HCT116 (cell line): ENCODE results near the gene MIEN1. TPM values are rescaled to one million over a fixed set of nuclear protein-coding genes. Genes with fewer than 3 reads are reported as not detected.

ENCODE experiments used
- ATAC-seq: fragments of 200-7000 bp; cut with Tn5 transposase; 2 replicates; pipeline ENCODE4 v1.9.1; 2020; ENCODE audit warnings: mild to moderate bottlenecking, moderate library complexity
- BruUV-seq: library from RNA; stranded (reverse); fragments of 400-500 nt; replicated peaks from 2 replicates; lab custom pipeline; 2021; lab: Mats Ljungman, UMichigan
- CTCF ChIA-PET: fragments of 300-600 bp; sonication (Branson Sonifier 250); formaldehyde crosslinking; loops from one replicate; lab custom pipeline; 2021; ENCODE audit warnings: antibody characterized with exemption; lab: Charles Lee
- POLR2A ChIA-PET: fragments of 300-600, 350-600 bp; sonication (Branson Sonifier 250); formaldehyde crosslinking; loops from one replicate; lab custom pipeline; 2021; ENCODE audit warnings: antibody characterized with exemption; lab: Charles Lee
- RAD21 ChIA-PET, 2 experiments: fragments of 300-600 bp; sonication (Branson Sonifier 250); formaldehyde crosslinking; loops; one replicate each; lab custom pipeline; 2023; ENCODE audit warnings: low total read pairs in 2 of 2; ENCODE audit not compliant: uncharacterized antibody in 2 of 2, unreplicated experiment in 2 of 2, low non-redundant PET in 1 of 2; lab: Charles Lee
- DNase-seq: peaks from one replicate; pipeline ENCODE4 v3.0.0-alpha.2; 2010; ENCODE audit warnings: low read depth, low spot score
- H2AFZ ChIP-seq: fragments of 200-600 bp; shearing (Covaris generic), sonication (generic); 2 replicates; pipeline ENCODE4 v1.6.1; 2017; ENCODE audit warnings: low read depth, mixed run types, mixed read lengths, antibody characterized with exemption, low read length; ENCODE audit not compliant: poor library complexity, severe bottlenecking
- H3K27ac ChIP-seq: 2 replicates; pipeline ENCODE4 v1.5.1; 2012; ENCODE audit warnings: low read depth, low read length
- H3K27me3 ChIP-seq: fragments of 200-600 bp; sonication (generic); 2 replicates; pipeline ENCODE4 v1.6.1; 2016; ENCODE audit warnings: mixed run types, low read length, mixed read lengths; ENCODE audit not compliant: insufficient read depth
- H3K36me3 ChIP-seq, 2 experiments: fragments of 200-500 bp in 1 of 2; fragments of 200-600 bp in 1 of 2; sonication (Bioruptor generic) in 1 of 2; sonication (generic) in 1 of 2; 2 replicates each; pipeline versions ENCODE4 v1.5.1 to v1.6.1; 2014 to 2016; ENCODE audit warnings: low read length in 2 of 2, inconsistent platforms in 1 of 2, mixed read lengths in 1 of 2, mixed run types in 1 of 2; ENCODE audit not compliant: insufficient read depth in 2 of 2, control insufficient read depth in 1 of 2
- H3K4me1 ChIP-seq, 2 experiments: fragments of 200-600 bp in 1 of 2; sonication (generic) in 1 of 2; 2 replicates each; pipeline versions ENCODE4 v1.5.1 to v1.6.1; 2012 to 2017; ENCODE audit warnings: low read length in 2 of 2, inconsistent platforms in 1 of 2, mild to moderate bottlenecking in 1 of 2, mixed read lengths in 1 of 2, mixed run types in 1 of 2, moderate library complexity in 1 of 2; ENCODE audit not compliant: insufficient read depth in 2 of 2, control insufficient read depth in 1 of 2
- H3K4me2 ChIP-seq: fragments of 200-600 bp; sonication (generic); 2 replicates; pipeline ENCODE4 v1.6.1; 2017; ENCODE audit warnings: mixed run types, low read length, mixed read lengths
- H3K4me3 ChIP-seq, 2 experiments: fragments of 200-600 bp in 1 of 2; sonication (generic) in 1 of 2; replicated peaks in 1 of 2; 2 replicates each; pipeline ENCODE4 v1.5.1; 2011 to 2016; ENCODE audit warnings: low read length in 2 of 2, control low read depth in 1 of 2, low read depth in 1 of 2, mild to moderate bottlenecking in 1 of 2, mixed read lengths in 1 of 2, mixed run types in 1 of 2
- H3K79me2 ChIP-seq: fragments of 200-600 bp; sonication (generic); 2 replicates; pipeline ENCODE4 v1.6.1; 2017; ENCODE audit warnings: mild to moderate bottlenecking, mixed run types, low read length, moderate library complexity, mixed read lengths; ENCODE audit not compliant: insufficient read depth
- H3K9ac ChIP-seq: fragments of 200-600 bp; sonication (generic); 2 replicates; pipeline ENCODE4 v1.6.1; 2016; ENCODE audit warnings: low read length, mixed read lengths
- H3K9me2 ChIP-seq: fragments of 200-600 bp; sonication (generic), shearing (Covaris generic); 2 replicates; pipeline ENCODE4 v1.6.1; 2017; ENCODE audit warnings: mixed run types, mild to moderate bottlenecking, moderate library complexity; ENCODE audit not compliant: insufficient read depth
- H3K9me3 ChIP-seq, 2 experiments: fragments of 200-500 bp in 1 of 2; fragments of 200-600 bp in 1 of 2; sonication (Bioruptor generic) in 1 of 2; sonication (generic) in 1 of 2; 2 replicates each; pipeline ENCODE4 v1.6.1; 2014 to 2017; ENCODE audit warnings: low read length in 2 of 2, mixed read lengths in 2 of 2, inconsistent platforms in 1 of 2, low read depth in 1 of 2, mild to moderate bottlenecking in 1 of 2, mixed run types in 1 of 2, moderate library complexity in 1 of 2; ENCODE audit not compliant: control insufficient read depth in 1 of 2, insufficient read depth in 1 of 2
- H4K20me1 ChIP-seq: fragments of 200-600 bp; sonication (generic), shearing (Covaris generic); 2 replicates; pipeline ENCODE4 v1.6.1; 2017; ENCODE audit warnings: mixed run types, mild to moderate bottlenecking, moderate library complexity; ENCODE audit not compliant: insufficient read depth
- CTCF ChIP-seq, 3 experiments: fragments of 200-600 bp in 1 of 3; sonication (generic) in 1 of 3; IDR thresholded peaks in 2 of 3; conservative IDR thresholded peaks in 1 of 3; 2 replicates each; pipeline ENCODE4 v1.5.1; 2012 to 2017; ENCODE audit warnings: low read depth in 2 of 3, low read length in 2 of 3, antibody characterized with exemption in 1 of 3, borderline replicate concordance in 1 of 3, control low read depth in 1 of 3, mild to moderate bottlenecking in 1 of 3, mixed read lengths in 1 of 3, mixed run types in 1 of 3, moderate library complexity in 1 of 3; ENCODE audit not compliant: insufficient read depth in 1 of 3
- EGR1 ChIP-seq: IDR thresholded peaks from 2 replicates; pipeline ENCODE4 v1.6.1; 2012; ENCODE audit warnings: low read depth
- ELF1 ChIP-seq: IDR thresholded peaks from 2 replicates; pipeline ENCODE4 v1.6.1; 2012; ENCODE audit warnings: low read depth, borderline replicate concordance
- EZH2 ChIP-seq: fragments of 200-600 bp; sonication (generic); IDR thresholded peaks from 2 replicates; pipeline ENCODE4 v1.6.1; 2017; ENCODE audit warnings: antibody characterized with exemption, mixed run types
- EZH2phosphoT487 ChIP-seq: fragments of 200-600 bp; IDR thresholded peaks from 2 replicates; pipeline ENCODE4 v1.6.1; 2018; ENCODE audit warnings: antibody characterized with exemption, borderline replicate concordance
- JUND ChIP-seq: IDR thresholded peaks from 2 replicates; pipeline ENCODE4 v1.6.1; 2012
- MAX ChIP-seq: IDR thresholded peaks from 2 replicates; pipeline ENCODE4 v1.6.1; 2012
- RAD21 ChIP-seq: IDR thresholded peaks from 2 replicates; pipeline ENCODE4 v1.6.1; 2012; ENCODE audit warnings: low read depth, mild to moderate bottlenecking
- REST ChIP-seq: IDR thresholded peaks from 2 replicates; pipeline ENCODE4 v1.6.1; 2012; ENCODE audit warnings: low read depth
- SIN3A ChIP-seq: IDR thresholded peaks from 2 replicates; pipeline ENCODE4 v1.6.1; 2012; ENCODE audit warnings: low read depth
- SP1 ChIP-seq: IDR thresholded peaks from 2 replicates; pipeline ENCODE4 v1.6.1; 2012; ENCODE audit warnings: low read depth
- TCF7L2 ChIP-seq: IDR thresholded peaks from 2 replicates; pipeline ENCODE4 v1.7.0; 2011; ENCODE audit warnings: borderline replicate concordance, inconsistent platforms; ENCODE audit not compliant: insufficient read depth, insufficient read length; ENCODE audit errors: extremely low read depth
- YY1 ChIP-seq: IDR thresholded peaks from 2 replicates; pipeline ENCODE4 v1.6.1; 2011; ENCODE audit warnings: low read length, low read depth, moderate library complexity, mild to moderate bottlenecking; ENCODE audit not compliant: insufficient replicate concordance; ENCODE audit errors: extremely low read depth
- ZBTB33 ChIP-seq: IDR thresholded peaks from 2 replicates; pipeline ENCODE4 v1.6.1; 2011; ENCODE audit warnings: mild to moderate bottlenecking, low read length, moderate library complexity; ENCODE audit not compliant: insufficient replicate concordance; ENCODE audit errors: extremely low read depth
- ZFX ChIP-seq: fragments of 450-650 bp; IDR thresholded peaks from 2 replicates; pipeline ENCODE4 v1.6.1; 2017
- intact Hi-C: fragments of 100-400 bp; cut with micrococcal nuclease; formaldehyde crosslinking; loops from 2 replicates; pipeline ENCODE4 v1.10.0; 2022
- total RNA-seq: library from RNA; stranded (reverse); gene quantifications from one replicate; pipeline ENCODE4 v1.2.1, GENCODE V29; 2021; ENCODE audit not compliant: unreplicated experiment

Gene MIEN1
- total RNA-seq, 1 experiment from 2014 or later = 73.9 TPM

GRCh38 chr17:39756380-39757079 is 26.2 kb upstream of the MIEN1 start (continued):
- no peak for TF ChIP-seq EZH2phosphoT487
- TF ChIP-seq MAX = no peak

GRCh38 chr17:39755554-39756379 is 25.4 kb upstream of the MIEN1 start:
- Histone ChIP-seq H3K9ac (no peak overlapping the region), H3K9me2 (no peaks in the 10 kb centered on the region), H3K4me2 (no peak overlapping the region), H4K20me1 (no peaks in the 10 kb centered on the region), H3K79me2 (no peaks in the 10 kb centered on the region), H3K36me3 (no peaks in the 10 kb centered on the region), H3K27me3 (peaks cover 6% of the 10 kb centered on the region; the same call in 1 of the 2 replicates), H3K4me3 (no peak overlapping the region), H3K4me1 (peaks cover 20 to 42% of the 10 kb centered on the region in 2 experiments), H3K27ac (no peak overlapping the region), H2AFZ (no peak overlapping the region), H3K9me3 (no peaks in the 10 kb centered on the region)
- DNase-seq = no peak
- intact Hi-C loops = loop anchor here (2.0 kb wide), 1 partner anchor 207 kb away; no protein-coding TSS in a partner anchor
- ATAC-seq = no peak
- ChIA-PET POLR2A (no interaction called here), CTCF (interaction anchor here (1.0 to 2.8 kb wide), 3 partner anchors 26 to 134 kb away, joined by 4 to 16 read pairs (median 6); partner anchors contain the start of gene MIEN1), RAD21 (no interaction called here)
- BruUV-seq = no TSS peak
- TF ChIP-seq JUND = no peak
- TF ChIP-seq TCF7L2 = no peak
- TF ChIP-seq EZH2 = no peak
- TF ChIP-seq REST = no peak
- TF ChIP-seq EGR1 = no peak
- TF ChIP-seq CTCF (IDR thresholded peaks at IDR 0.05 in 2 of 3, conservative IDR thresholded peaks at IDR 0.05 in 1 of 3; ENCODE audit: borderline replicate concordance in 1 of 3, insufficient read depth in 1 of 3, low read depth in 2 of 3, low read length in 2 of 3) = no peak
- no peak for TF ChIP-seq ELF1
- TF ChIP-seq ZBTB33 = no peak
- TF ChIP-seq ZFX = no peak
- TF ChIP-seq RAD21 = no peak
- TF ChIP-seq SIN3A = no peak
- TF ChIP-seq SP1 = no peak
- no peak for TF ChIP-seq YY1
